ENCODE data around the gene GRAP2. TPM values are rescaled to one million over a fixed set of nuclear protein-coding genes. Genes with fewer than 3 reads are reported as not detected.

GRAP2 gene
- total RNA-seq, 1 donor from 2014 or later = not detected

GRCh38 chr22:39932166-39932565 is 31.3 kb downstream of the GRAP2 start:
- no peak for DNase-seq (ENCODE audit: low spot score)
- no peaks in the 10 kb centered on the region for H3K36me3 Mint-ChIP-seq
- peaks cover 3% of the 10 kb centered on the region for H4K20me1 ChIP-seq (ENCODE audit: low read depth)
- H3K4me1 Mint-ChIP-seq = peaks cover 28% of the 10 kb centered on the region
- H3K9ac ChIP-seq = no peak overlapping the region
- no peak overlapping the region for H3K4me3 ChIP-seq
- H3K27me3 Mint-ChIP-seq (ENCODE audit: insufficient read depth, low read depth) = peaks cover 4% of the 10 kb centered on the region
- H2AFZ ChIP-seq (replicated peaks) = no peak overlapping the region
- H3K79me2 ChIP-seq (ENCODE audit: low read depth) = no peaks in the 10 kb centered on the region
- no peaks in the 10 kb centered on the region for H3K36me3 ChIP-seq
- peaks cover 40% of the 10 kb centered on the region for H3K4me1 ChIP-seq
- no peak overlapping the region for H3K4me3 Mint-ChIP-seq
- peaks cover 4% of the 10 kb centered on the region for H3K27me3 ChIP-seq
- no peak overlapping the region for H3K27ac Mint-ChIP-seq
- no peak overlapping the region for H3K4me2 ChIP-seq
- H3K9me3 Mint-ChIP-seq = no peaks in the 10 kb centered on the region
- H3F3A ChIP-seq (ENCODE audit: low read depth) = peaks cover 31% of the 10 kb centered on the region
- TF ChIP-seq EZH2phosphoT487 (IDR thresholded peaks at IDR 0.05) (no peak), EZH2 (IDR thresholded peaks at IDR 0.05) (no peak), CTCF (IDR thresholded peaks at IDR 0.05) (no peak)
- no peaks in the 10 kb centered on the region for H3K9me3 ChIP-seq (ENCODE audit: low read depth)
- no peak overlapping the region for H3K27ac ChIP-seq

- no peaks in the 10 kb centered on the region for H3K9me3 ChIP-seq (ENCODE audit: low read depth)
- peak overlapping the region; percentile 1 for H3K4me3 ChIP-seq
- Mint-ChIP-seq H3K4me3 (no peak overlapping the region), H3K4me1 (peaks cover 28% of the 10 kb centered on the region), H3K36me3 (no peaks in the 10 kb centered on the region), H3K9me3 (no peaks in the 10 kb centered on the region), H3K27ac (no peak overlapping the region), H3K27me3 (ENCODE audit: insufficient read depth, low read depth) (peaks cover 4% of the 10 kb centered on the region)
- peaks cover 41% of the 10 kb centered on the region for H3K4me1 ChIP-seq
- no peak overlapping the region for H3K9ac ChIP-seq
- DNase-seq (ENCODE audit: low spot score) = peak; percentile 90
- H2AFZ ChIP-seq (replicated peaks) = no peak overlapping the region
- H3K4me2 ChIP-seq = peak overlapping the region; percentile 17
- H3K36me3 ChIP-seq = no peaks in the 10 kb centered on the region
- H3K27ac ChIP-seq = no peak overlapping the region
- H3K79me2 ChIP-seq (ENCODE audit: low read depth) = no peaks in the 10 kb centered on the region
- TF ChIP-seq CTCF (IDR thresholded peaks at IDR 0.05) (peak; percentile 89), EZH2phosphoT487 (IDR thresholded peaks at IDR 0.05) (peak; percentile 40), EZH2 (IDR thresholded peaks at IDR 0.05) (no peak)
- peaks cover 31% of the 10 kb centered on the region for H3F3A ChIP-seq (ENCODE audit: low read depth)
- H3K27me3 ChIP-seq = peaks cover 7% of the 10 kb centered on the region
- peaks cover 3% of the 10 kb centered on the region for H4K20me1 ChIP-seq (ENCODE audit: low read depth)
These were observed 32.2 kb downstream of the GRAP2 start for GRCh38 chr22:39932918-39933649.

- Histone ChIP-seq H3K36me3 (no peaks in the 10 kb centered on the region), H2AFZ (replicated peaks) (no peak overlapping the region), H3K27me3 (peaks cover 11% of the 10 kb centered on the region), H3K27ac (no peak overlapping the region), H3K9me3 (ENCODE audit: low read depth) (no peaks in the 10 kb centered on the region), H3F3A (ENCODE audit: low read depth) (peaks cover 31% of the 10 kb centered on the region), H3K9ac (no peak overlapping the region), H3K79me2 (ENCODE audit: low read depth) (no peaks in the 10 kb centered on the region), H3K4me3 (no peak overlapping the region), H4K20me1 (ENCODE audit: low read depth) (peaks cover 3% of the 10 kb centered on the region), H3K4me1 (peaks cover 41% of the 10 kb centered on the region), H3K4me2 (peak overlapping the region; percentile 17)
- H3K9me3 Mint-ChIP-seq = no peaks in the 10 kb centered on the region
- DNase-seq (ENCODE audit: low spot score) = peak; percentile 23
- peaks cover 28% of the 10 kb centered on the region for H3K4me1 Mint-ChIP-seq
- no peak overlapping the region for H3K4me3 Mint-ChIP-seq
- TF ChIP-seq CTCF (IDR thresholded peaks at IDR 0.05) (no peak), EZH2phosphoT487 (IDR thresholded peaks at IDR 0.05) (no peak), EZH2 (IDR thresholded peaks at IDR 0.05) (no peak)
- H3K27ac Mint-ChIP-seq = peak overlapping the region; percentile 14
- no peaks in the 10 kb centered on the region for H3K36me3 Mint-ChIP-seq
- H3K27me3 Mint-ChIP-seq (ENCODE audit: insufficient read depth, low read depth) = peaks cover 4% of the 10 kb centered on the region
These were observed 32.9 kb downstream of the GRAP2 start for GRCh38 chr22:39933741-39934140.

All from neural progenitor cell (in vitro differentiated cells).